SW480 (cell line): ENCODE measurements around the gene TIMMDC1.
"Not testable (repeated sequence)": the region's sequence is repeated elsewhere in the genome, so short reads cannot be mapped to it uniquely, and the experiment has no call there.

Source experiments
- DNase-seq: peaks from one replicate; pipeline ENCODE4 v3.0.0-alpha.2; 2016; ENCODE audit warnings: low spot score

TIMMDC1 gene

GRCh38 chr3:119510690-119511089 lies 12.3 kb downstream of the TIMMDC1 start:
- no peak for DNase-seq

- no peak for DNase-seq
These were observed 16.3 kb downstream of the TIMMDC1 start for GRCh38 chr3:119514637-119515036.

- no peak for DNase-seq
These were observed 18.8 kb downstream of the TIMMDC1 start for GRCh38 chr3:119517112-119517511.

- DNase-seq = no peak
These were observed 19.7 kb downstream of the TIMMDC1 start for GRCh38 chr3:119518026-119518425.

GRCh38 chr3:119524931-119525662 lies 26.8 kb downstream of the TIMMDC1 start:
- DNase-seq = peak; percentile 2

GRCh38 chr3:119527714-119528113 lies 29.4 kb downstream of the TIMMDC1 start:
- no peak for DNase-seq

- DNase-seq = no peak
These were observed 31.5 kb downstream of the TIMMDC1 start for GRCh38 chr3:119529883-119530282.

- DNase-seq = no peak
These were observed 32.1 kb downstream of the TIMMDC1 start for GRCh38 chr3:119530456-119530855.

GRCh38 chr3:119531151-119531550 lies 32.8 kb downstream of the TIMMDC1 start:
- no peak for DNase-seq

- no peak for DNase-seq
These were observed 35.9 kb downstream of the TIMMDC1 start for GRCh38 chr3:119534296-119534695.

GRCh38 chr3:119536757-119537156 lies 38.4 kb downstream of the TIMMDC1 start:
- no peak for DNase-seq

- no peak for DNase-seq
These were observed 40.4 kb downstream of the TIMMDC1 start for GRCh38 chr3:119538772-119539171.

GRCh38 chr3:119541547-119541946 lies 43.2 kb downstream of the TIMMDC1 start:
- no peak for DNase-seq

- no peak for DNase-seq
These were observed 43.9 kb downstream of the TIMMDC1 start for GRCh38 chr3:119542168-119542767.

- no peak for DNase-seq
These were observed 44.8 kb downstream of the TIMMDC1 start for GRCh38 chr3:119543147-119543546.

GRCh38 chr3:119547227-119547626 lies 48.9 kb downstream of the TIMMDC1 start:
- DNase-seq = no peak

- DNase-seq = no peak
These were observed 50.0 kb downstream of the TIMMDC1 start for GRCh38 chr3:119548341-119548740.

GRCh38 chr3:119550192-119550910 lies 52.0 kb downstream of the TIMMDC1 start:
- DNase-seq = no peak

GRCh38 chr3:119551598-119551997 lies 53.3 kb downstream of the TIMMDC1 start:
- no peak for DNase-seq

- DNase-seq = not testable (repeated sequence)
These were observed 54.6 kb downstream of the TIMMDC1 start for GRCh38 chr3:119552928-119553327.

GRCh38 chr3:119553823-119554415 lies 55.6 kb downstream of the TIMMDC1 start:
- DNase-seq = no peak

GRCh38 chr3:119555309-119555735 lies 57.0 kb downstream of the TIMMDC1 start:
- DNase-seq = no peak

- no peak for DNase-seq
These were observed 57.6 kb downstream of the TIMMDC1 start for GRCh38 chr3:119555929-119556328.
